Fibroblast of skin of scalp (primary cell): ENCODE data around the gene PPP6R2.
A peak's percentile ranks its signal among the peaks of the same experiment; 100 is the strongest.

ENCODE experiments used
- DNase-seq: peaks from one replicate; pipeline ENCODE4 v3.0.0-alpha.2; 2013

Gene PPP6R2

GRCh38 chr22:50471197-50471847 is 128.2 kb downstream of the PPP6R2 start:
- no peak for DNase-seq

GRCh38 chr22:50471962-50472361 is 128.8 kb downstream of the PPP6R2 start:
- DNase-seq: no peak

- no peak for DNase-seq
Measured at GRCh38 chr22:50473088-50473487, 130.0 kb downstream of the PPP6R2 start.

- peak; percentile 34 for DNase-seq
Measured at GRCh38 chr22:50473855-50474671, 130.9 kb downstream of the PPP6R2 start.

GRCh38 chr22:50474710-50475651 is 131.9 kb downstream of the PPP6R2 start, which contains the start of gene SBF1:
TSS of gene SBF1 (minus strand) at chr22:50475035. CDS start at chr22:50474840, 195 bp downstream.
- peak; percentile 89 for DNase-seq

- DNase-seq: no peak
Measured at GRCh38 chr22:50475652-50476002, 132.5 kb downstream of the PPP6R2 start.

GRCh38 chr22:50476868-50477267 is 133.7 kb downstream of the PPP6R2 start:
- no peak for DNase-seq

- no peak for DNase-seq
Measured at GRCh38 chr22:50477923-50478322, 134.8 kb downstream of the PPP6R2 start.

GRCh38 chr22:50479721-50480120 is 136.6 kb downstream of the PPP6R2 start:
- DNase-seq: no peak

GRCh38 chr22:50481045-50481439 is 137.9 kb downstream of the PPP6R2 start:
- DNase-seq: no peak

GRCh38 chr22:50481440-50482106 is 138.4 kb downstream of the PPP6R2 start, which contains the start of gene ADM2:
TSS of gene ADM2 (plus strand) at chr22:50481543. CDS start at chr22:50481848, 305 bp downstream.
- DNase-seq: peak; percentile 55

- no peak for DNase-seq
Measured at GRCh38 chr22:50482107-50483074, 139.3 kb downstream of the PPP6R2 start.

GRCh38 chr22:50483106-50483505 is 140.0 kb downstream of the PPP6R2 start:
- no peak for DNase-seq

- no peak for DNase-seq
Measured at GRCh38 chr22:50483556-50483955, 140.4 kb downstream of the PPP6R2 start.

GRCh38 chr22:50483977-50484853 is 141.1 kb downstream of the PPP6R2 start:
- DNase-seq: no peak

- peak; percentile 22 for DNase-seq
Measured at GRCh38 chr22:50485221-50486131, 142.3 kb downstream of the PPP6R2 start.

- DNase-seq: no peak
Measured at GRCh38 chr22:50486561-50487289, 143.6 kb downstream of the PPP6R2 start, which contains the start of gene MIOX. TSS of gene MIOX (plus strand) at chr22:50486859. CDS start at chr22:50486898, 39 bp downstream.
